ENCODE data around the gene STRADB.
"Not testable (repeated sequence)": the region's sequence is repeated elsewhere in the genome, so short reads cannot be mapped to it uniquely, and the experiment has no call there.

STRADB gene

DNA sequence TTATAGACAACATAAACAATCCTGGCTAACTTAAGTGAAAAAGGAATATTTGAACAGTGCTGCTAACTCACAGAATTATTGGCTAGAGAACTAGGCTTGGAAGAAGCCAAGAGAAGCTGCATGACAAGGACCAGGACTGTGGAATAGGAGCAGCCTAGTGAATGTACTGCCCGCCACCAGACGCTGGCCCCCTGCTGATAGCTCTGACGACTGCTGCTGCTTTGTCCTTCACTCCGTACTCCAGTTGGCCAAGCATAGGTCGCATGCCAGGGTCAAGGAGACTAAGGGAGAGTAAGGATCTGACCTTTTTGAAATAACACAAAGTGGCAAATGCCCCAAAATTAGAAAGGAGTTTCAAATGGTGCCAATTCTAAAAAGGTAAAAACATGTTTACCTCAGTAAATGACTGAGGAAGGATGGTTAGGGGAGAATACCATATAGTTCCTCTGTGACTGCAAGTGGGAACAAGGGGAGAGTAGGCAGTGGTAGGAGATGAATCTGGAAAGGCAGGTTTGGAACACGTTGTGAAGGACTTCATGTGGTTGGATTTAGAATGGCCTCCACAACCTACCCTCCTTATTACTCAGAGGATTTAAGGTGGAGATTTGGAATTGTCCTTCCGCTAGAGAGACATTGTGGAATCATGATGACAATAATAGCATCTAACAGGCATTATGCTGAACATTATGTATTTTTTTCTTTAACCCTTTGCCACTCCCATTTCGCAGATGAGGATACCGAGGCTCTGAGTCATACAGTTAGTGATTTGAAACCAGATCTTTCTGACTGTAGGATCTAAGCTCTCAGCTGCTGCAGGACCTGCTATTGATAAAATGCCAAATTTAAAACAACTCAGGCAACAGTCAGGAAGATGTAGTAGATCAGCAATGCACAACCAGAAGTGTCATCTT, 19.5 kb downstream of the STRADB start:
- no peak for DNase-seq

DNA sequence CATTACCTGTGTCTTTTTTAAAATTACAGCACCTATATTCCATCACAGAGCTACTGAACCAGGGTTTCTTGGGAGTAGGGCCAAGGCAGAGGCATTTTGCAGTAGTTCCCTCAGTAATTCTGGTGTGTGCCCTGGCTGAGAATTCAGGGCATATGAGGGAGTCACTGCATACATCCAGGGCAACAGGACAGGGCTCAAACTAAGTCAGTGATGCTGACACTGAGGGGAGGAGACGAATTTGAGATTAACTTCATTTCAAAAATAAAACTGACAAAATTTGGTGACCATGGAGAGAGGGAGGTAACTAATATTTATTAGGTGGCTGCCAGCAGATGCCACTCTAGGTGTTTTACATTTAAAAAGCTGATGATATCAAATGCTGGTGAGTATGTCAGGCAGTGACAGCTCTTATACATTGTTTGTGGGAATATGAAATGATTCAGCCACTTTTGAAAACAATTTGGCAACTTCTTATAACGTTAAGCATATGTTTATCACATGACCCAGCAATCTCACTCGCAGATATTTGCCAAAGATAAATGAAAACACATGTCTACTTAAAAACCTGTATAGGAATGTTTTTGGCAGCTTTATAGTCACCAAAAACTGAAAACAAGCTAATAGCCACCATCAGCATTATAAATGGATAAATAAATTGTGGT, 20.3 kb downstream of the STRADB start:
- DNase-seq: no peak

DNA sequence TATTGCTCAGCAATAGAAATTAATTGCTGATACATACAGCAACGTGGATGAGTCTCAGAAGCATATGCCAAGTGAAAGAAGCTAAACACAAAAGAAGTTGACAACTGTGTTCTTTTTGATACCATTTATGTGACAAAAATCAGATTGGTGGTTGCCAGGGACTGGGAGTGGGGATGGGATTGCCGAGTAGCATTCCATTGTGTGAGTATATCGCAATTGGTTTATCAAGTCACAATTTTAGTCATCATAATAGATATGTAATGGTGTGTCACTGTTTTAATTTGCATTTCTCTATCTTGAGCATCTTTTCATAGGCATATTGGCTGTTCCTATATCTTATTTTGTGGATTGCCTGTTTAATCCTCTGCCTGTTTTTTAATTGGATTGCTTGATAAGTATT, 20.9 kb downstream of the STRADB start:
- no peak for DNase-seq

DNA sequence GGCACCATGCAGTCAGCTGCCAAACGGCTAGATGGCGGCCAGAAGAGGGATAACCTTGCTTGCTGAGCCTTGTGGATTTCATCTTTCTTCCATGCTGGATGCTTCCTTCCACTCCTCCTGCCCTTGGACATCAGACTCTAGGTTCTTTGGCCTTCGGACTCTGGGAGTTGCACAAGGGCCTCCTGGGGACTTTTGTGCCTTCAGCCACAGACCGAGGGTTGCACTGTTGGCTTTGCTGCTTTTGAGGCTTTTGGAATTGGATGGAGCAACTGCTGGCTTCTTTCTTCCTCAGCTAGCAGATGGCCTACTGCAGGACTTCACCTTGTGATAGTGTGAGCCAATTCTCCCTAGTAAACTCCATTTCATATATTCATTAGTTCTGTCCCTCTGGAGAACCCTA, 31.0 kb downstream of the STRADB start:
- no peak for DNase-seq

DNA sequence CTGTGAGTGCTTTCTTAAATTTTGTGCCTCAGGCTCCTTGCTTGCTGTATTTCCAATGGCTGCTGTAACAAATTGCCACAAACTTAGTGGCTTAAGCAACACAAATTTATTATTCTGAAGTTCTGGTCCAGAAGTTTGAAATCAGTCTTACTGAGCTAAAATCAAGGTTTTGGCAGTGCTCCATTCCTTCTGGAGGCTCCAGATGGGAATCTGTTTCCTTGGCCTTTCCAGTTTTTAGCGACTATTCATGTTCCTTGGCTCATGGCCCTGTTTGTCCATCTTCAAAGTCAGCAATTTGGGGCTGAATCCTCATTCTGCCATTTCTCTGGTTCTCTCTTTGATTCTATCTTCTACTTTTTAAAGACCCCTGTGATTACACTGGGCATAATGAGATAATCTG, 31.8 kb downstream of the STRADB start:
- no peak for DNase-seq

DNA sequence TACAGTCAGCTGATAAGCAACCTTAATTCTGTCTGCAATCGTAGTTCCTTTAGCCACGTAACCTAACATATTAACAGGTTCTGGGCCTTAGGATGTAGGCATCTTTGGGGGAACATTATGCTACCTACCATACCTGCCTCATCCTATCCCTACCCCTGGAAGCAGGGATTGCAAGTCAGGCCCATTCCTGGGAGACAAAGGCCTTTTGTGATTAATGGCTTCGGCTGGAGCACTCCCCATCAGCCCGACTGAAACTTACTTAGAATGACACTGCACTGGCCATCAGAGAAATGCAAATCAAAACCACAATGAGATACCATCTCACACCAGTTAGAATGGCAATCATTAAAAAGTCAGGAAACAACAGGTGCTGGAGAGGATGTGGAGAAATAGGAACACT, 32.2 kb downstream of the STRADB start:
- DNase-seq: not testable (repeated sequence)

DNA sequence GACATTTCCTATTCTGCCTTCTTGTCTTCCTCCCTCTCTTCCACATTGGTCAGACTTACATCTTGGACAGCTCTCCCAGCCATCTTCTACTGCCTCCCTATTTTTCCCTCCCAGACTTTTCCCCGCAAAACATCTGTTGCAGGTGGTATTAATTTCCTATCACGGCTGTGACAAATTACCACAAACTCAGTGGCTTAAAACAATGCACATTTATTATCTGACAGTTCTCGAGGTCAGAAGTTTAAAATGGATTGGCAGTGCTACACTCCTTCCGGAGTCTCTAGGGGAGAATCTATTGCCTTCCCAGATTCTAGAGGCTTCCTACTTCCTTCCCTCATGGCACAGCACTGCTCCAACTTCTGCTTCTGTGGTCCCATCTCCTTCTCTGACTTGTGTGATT, 33.3 kb downstream of the STRADB start:
- no peak for DNase-seq

DNA sequence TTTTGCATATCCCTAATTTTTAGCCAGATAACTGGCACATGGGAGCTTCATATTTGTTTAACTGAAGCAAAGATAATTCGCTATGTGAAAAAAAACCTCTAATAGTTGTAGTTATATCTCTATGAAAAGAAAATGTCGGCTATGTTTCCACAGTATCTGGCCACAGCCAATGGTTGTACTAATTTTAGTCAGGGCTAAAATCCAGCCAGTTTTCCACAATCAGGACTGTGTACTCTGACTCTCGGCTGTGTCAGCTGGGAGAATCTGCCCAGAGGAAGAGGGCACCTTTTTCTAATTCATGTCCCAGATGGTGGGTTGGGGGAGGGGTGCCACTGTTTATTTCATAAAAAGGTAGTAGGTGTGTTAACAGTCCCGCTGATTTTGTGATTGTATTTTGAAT, 38.8 kb downstream of the STRADB start:
- no peak for DNase-seq

DNA sequence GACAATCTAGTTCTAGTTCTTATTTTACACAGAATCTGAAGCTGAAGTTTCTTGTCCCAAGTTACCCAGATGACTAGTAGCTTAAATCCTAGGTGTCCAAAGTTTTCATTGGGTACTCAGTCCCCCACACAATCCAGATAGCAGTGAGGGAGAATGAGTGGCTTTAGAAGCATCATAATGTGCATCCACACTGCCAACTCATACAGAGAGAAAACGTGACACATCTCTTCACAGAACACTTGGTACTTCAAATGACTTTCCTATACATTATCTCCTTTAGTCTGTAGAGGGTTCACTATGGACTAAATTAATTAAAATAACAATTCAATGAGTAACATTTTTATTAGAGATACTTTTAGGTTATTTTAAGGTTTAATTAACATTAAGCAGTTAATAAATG, 45.2 kb downstream of the STRADB start:
- no peak for DNase-seq

DNA sequence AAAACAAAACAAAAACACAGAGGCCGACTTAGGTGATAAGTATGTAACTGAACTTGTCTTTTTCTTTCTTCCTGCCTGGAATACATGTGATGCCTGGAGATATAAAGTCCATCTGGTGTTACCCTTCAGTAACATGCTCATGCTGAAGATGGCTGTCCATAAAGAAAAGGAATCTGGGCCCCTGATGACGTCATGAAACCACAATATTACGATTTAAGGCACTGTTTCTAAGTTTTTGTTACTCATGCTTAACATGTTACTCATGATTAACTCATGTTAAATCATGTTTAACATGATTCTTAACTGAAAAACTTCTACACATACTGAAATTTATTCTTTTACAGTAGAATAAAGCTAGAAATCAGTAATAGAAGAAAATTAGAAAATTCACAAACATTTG, 49.0 kb downstream of the STRADB start:
- DNase-seq: no peak

DNA sequence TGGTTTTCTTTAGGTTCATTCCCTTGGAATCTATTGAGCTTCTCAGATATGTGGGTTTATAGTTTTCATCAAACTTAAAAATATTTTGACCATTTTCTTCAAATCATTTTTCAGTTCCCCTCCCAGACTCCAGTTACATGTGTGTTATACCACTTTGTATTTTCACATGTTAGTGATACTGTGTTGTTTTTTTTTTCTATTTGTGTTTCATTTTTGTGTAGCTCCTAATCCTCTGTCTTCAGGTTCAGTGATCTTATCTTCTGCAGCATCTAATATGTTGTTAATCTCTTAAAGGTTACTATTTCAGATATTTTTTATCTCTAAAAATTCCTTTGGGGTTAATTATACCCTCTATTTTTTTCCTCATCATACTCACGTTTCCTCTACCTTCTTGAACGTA, 51.2 kb downstream of the STRADB start:
- no peak for DNase-seq

DNA sequence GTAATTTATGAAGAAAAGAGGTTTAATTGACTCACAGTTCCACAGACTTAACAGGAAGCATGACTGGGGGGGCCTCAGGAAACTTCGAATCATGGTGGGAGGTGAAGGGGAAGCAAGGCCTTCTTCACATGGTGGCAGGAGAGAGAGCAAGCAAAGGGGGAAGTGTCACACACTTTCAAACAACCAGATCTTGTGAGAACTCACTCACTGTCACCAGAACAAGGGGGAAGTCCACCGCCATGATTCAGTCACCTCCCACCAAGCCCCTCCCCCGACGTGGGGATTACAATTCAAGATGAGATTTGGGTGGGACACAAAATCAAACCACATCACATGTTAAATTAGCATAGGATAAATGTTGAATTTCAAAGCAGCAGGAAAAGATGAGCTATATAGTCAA, 56.2 kb downstream of the STRADB start:
- no peak for DNase-seq

DNA sequence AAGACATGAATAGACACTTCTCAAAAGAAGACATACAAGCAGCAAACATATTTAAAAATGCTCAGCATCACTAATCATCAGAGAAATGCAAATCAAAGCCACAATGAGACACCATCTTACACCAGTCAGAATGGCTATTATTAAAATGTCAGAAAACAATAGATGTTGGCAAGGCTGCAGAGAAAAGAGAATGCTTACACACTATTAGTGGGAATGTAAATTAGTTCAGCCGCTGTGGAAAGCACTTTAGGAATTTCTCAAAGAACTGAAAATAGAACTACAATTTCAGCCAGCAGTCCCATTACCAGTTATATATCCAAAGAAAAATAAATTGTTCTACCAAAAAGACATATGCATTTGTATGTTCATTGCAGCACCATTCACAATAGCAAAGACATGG, 61.7 kb downstream of the STRADB start:
- DNase-seq: no peak

DNA sequence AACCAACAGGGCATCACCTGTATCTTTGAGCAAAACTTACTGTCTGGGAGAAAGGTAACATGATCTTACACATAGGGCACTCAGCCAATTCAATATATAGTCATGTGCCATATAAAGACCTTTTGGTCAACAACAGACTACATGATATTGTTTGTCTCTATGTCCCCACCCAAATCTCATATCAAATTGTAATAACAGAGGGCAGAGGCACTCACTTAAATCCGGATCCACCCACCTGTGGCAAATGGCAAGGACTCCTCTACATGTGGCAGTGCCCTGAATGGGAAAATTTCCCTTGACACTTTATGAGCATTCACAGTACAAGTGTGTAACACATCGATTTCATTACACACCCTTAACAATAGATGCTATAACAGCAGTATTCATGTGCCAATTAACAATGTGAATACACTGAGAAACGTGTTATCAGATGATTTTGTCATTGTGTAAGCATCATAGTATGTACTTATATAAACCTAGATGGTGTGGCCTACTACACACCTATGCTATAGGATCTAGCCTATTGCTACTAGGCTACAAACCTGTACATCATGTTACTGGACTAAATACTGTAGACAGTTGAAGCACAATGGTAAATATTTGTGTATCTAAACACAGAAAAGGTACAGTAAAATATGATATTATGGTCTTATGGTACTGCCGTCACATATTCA, 64.2 kb downstream of the STRADB start:
- no peak for DNase-seq

DNA sequence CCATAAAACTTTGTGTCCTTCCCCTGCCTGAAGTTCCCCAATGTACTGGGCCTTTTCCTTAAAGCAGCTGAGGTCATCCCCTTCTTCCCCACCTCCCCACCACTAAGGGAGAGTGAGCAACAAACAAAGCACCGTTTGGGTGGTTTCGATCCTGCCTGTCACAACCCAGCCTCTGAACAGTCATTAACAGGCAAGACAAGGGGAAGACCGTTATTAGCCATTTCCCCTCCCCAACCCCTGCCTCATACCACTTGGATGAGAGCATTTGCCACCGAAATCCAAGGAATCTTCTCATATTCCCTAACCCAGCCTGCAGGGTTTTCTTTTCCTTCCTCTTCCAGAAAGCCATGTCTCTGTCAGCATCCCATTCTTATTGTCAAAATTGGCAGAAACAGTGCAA, 65.6 kb downstream of the STRADB start:
- DNase-seq: no peak

DNA sequence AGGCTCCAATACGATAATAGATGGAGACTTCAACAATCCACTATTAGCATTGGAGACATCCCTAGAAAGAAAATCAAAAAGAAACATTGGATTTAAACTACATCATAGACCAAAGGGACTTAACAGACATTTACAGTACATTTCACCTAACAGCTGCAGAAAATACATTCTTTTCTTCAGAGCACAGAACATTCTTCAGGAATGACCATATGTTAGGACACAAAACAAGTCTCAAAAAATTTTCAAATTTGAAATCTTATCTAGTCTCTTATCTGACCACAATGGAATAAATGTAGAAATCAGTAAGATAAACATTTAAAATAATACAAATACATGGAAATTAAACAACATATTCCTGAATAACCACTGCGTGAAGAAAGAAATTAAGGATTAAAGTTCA, 68.7 kb downstream of the STRADB start:
- no peak for DNase-seq

DNA sequence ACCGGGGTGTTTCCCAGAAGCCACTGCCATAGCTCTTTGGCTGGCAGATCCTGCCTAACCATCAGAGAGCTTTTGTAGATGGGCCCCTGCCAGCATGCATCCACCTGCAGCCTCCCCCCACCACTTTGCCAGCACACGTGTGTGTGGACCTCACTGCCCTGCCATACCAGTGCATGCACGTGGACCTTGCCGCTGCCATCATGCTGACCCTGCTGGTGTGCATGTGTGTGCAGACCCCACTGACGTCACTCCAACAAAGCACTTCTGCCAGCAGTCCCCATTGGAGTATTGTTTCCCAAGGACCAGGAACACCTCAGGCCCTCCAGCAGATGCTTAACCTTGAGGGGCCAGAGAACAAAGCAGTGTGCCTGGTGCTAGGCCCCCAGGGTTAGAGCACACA, 71.4 kb downstream of the STRADB start:
- no peak for DNase-seq

DNA sequence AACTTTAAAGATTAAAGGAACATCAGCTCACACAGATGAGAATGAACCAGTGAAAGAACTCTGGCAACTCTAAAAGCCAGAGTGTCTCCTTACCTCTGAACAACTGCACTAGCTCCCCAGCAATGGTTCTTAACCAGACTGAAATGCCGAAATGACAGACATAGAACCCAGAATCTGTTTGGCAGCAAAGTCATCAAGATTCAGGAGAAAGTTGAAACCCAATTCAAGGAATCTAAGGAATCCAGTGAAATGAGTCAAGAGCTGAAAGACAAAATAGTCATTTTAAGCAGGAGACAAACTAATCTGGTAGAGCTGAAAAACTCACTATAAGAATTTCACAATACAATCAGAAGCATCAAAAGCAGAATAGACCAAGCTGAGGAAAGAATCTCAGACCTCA, 72.0 kb downstream of the STRADB start:
- DNase-seq: no peak
